IMR-90 (cell line): ENCODE measurements around the gene MYEF2.

Source experiments
- MAZ ChIP-seq: IDR thresholded peaks from 2 replicates; pipeline ENCODE4 v1.6.1; 2012; ENCODE audit warnings: low read depth, mild to moderate bottlenecking, low read length, improper control_type of control experiment, moderate library complexity, borderline replicate concordance
- POLR2A ChIP-seq: IDR thresholded peaks from 2 replicates; pipeline ENCODE4 v1.6.1; 2012; ENCODE audit warnings: mild to moderate bottlenecking, low read depth, low read length
- RFX5 ChIP-seq: IDR thresholded peaks from 2 replicates; pipeline ENCODE4 v1.8.0; 2012; ENCODE audit warnings: low read depth, mild to moderate bottlenecking, low read length, moderate library complexity
- SMC3 ChIP-seq: fragments of 150-350 bp; IDR thresholded peaks from 2 replicates; pipeline ENCODE4 v1.6.1; 2016; ENCODE audit warnings: low read depth, mild to moderate bottlenecking, antibody characterized with exemption, low read length, moderate library complexity
- TF ChIP-seq, protein P1 (sequence below): conservative IDR thresholded peaks from 2 replicates; pipeline ENCODE4 v1.5.1; 2012; ENCODE audit warnings: mild to moderate bottlenecking, low read depth, low read length, improper control_type of control experiment
- TF ChIP-seq, protein P2 (sequence below): fragments of 150-350 bp; IDR thresholded peaks from 2 replicates; pipeline ENCODE4 v1.6.1; 2016; ENCODE audit warnings: low read depth, mild to moderate bottlenecking, low read length, moderate library complexity, borderline replicate concordance
- TF ChIP-seq, protein P3 (sequence below): fragments of 150-350 bp; IDR thresholded peaks from 2 replicates; pipeline ENCODE4 v1.6.1; 2017; ENCODE audit warnings: mild to moderate bottlenecking, antibody characterized with exemption, low read length, low read depth

DNA sequence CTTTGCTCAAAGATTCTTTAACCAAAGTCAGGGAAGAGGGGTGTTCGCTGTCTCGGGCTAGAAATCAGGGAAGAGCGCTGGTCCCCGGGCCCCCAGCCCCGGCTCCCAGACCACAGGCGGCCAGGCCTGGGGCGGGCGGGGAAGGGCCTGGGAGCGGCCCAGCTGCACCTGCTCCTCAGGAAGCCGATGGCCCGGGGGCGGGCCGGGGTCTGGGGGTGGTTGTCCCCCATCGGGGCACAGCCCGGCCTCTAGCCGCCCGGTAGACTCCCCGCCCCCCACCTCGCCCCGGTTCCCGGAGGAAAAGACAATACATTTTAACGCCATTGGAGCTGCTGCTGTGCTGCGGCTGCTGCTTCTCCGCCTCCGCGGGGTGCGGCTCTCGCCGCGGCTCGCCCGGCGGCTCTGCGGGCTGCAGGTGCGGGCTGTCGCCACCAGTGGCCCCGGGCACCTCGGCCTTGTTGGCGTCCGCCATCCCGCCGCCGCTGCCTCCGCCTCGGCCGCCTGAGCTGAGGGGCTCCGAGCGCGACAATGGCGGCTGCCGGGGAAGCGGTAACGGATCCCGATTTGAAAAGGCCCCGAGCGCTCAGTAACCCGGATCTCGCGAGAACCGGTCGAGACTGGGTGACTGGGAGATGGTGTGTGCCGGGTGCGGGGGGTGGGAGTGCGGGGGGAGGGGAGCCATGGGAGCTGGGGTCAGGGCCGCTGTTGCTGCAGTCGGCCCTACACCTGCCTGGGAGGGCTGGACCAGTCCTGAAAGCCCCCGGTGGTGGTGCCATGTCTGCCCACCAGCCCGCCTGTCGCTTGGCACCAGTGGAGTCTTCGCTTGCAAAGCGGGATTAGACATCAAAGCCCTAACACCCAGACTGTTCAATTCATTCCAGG is at the start of gene MYEF2:
- TF ChIP-seq, protein P1, sequence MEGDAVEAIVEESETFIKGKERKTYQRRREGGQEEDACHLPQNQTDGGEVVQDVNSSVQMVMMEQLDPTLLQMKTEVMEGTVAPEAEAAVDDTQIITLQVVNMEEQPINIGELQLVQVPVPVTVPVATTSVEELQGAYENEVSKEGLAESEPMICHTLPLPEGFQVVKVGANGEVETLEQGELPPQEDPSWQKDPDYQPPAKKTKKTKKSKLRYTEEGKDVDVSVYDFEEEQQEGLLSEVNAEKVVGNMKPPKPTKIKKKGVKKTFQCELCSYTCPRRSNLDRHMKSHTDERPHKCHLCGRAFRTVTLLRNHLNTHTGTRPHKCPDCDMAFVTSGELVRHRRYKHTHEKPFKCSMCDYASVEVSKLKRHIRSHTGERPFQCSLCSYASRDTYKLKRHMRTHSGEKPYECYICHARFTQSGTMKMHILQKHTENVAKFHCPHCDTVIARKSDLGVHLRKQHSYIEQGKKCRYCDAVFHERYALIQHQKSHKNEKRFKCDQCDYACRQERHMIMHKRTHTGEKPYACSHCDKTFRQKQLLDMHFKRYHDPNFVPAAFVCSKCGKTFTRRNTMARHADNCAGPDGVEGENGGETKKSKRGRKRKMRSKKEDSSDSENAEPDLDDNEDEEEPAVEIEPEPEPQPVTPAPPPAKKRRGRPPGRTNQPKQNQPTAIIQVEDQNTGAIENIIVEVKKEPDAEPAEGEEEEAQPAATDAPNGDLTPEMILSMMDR: no peak
- TF ChIP-seq, protein P2, sequence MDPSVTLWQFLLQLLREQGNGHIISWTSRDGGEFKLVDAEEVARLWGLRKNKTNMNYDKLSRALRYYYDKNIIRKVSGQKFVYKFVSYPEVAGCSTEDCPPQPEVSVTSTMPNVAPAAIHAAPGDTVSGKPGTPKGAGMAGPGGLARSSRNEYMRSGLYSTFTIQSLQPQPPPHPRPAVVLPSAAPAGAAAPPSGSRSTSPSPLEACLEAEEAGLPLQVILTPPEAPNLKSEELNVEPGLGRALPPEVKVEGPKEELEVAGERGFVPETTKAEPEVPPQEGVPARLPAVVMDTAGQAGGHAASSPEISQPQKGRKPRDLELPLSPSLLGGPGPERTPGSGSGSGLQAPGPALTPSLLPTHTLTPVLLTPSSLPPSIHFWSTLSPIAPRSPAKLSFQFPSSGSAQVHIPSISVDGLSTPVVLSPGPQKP: no peak
- no peak; the same call in 1 of the 2 replicates for TF ChIP-seq POLR2A
- TF ChIP-seq SMC3: no peak
- no peak for TF ChIP-seq MAZ
- TF ChIP-seq, protein P3, sequence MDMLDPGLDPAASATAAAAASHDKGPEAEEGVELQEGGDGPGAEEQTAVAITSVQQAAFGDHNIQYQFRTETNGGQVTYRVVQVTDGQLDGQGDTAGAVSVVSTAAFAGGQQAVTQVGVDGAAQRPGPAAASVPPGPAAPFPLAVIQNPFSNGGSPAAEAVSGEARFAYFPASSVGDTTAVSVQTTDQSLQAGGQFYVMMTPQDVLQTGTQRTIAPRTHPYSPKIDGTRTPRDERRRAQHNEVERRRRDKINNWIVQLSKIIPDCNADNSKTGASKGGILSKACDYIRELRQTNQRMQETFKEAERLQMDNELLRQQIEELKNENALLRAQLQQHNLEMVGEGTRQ: no peak
- TF ChIP-seq RFX5: no peak
